HEK293T (cell line): ENCODE data around the gene ZNF70.
A peak's percentile ranks its signal among the peaks of the same experiment; 100 is the strongest.

ENCODE experiments used
- CTCF ChIA-PET: fragments of 350-600 bp; formaldehyde crosslinking; extraction: SDS; loops from one replicate; lab custom pipeline; 2021; ENCODE audit warnings: antibody characterized with exemption, inconsistent platforms; lab: Yijun Ruan, JAX
- POLR2A ChIA-PET: fragments of 350-600 bp; formaldehyde crosslinking; extraction: SDS; loops from one replicate; lab custom pipeline; 2020; ENCODE audit warnings: antibody characterized with exemption, inconsistent platforms; lab: Yijun Ruan, JAX
- DNase-seq: peaks from one replicate; pipeline ENCODE4 v3.0.0; 2012; ENCODE audit warnings: mixed read lengths; ENCODE audit errors: extremely low spot score
- ARNT ChIP-seq: fragments of 450-650 bp; IDR thresholded peaks from 2 replicates; pipeline ENCODE4 v1.6.1; 2017; ENCODE audit warnings: mild to moderate bottlenecking
- BHLHE40 ChIP-seq: fragments of 450-650 bp; IDR thresholded peaks from 2 replicates; pipeline ENCODE4 v1.6.1; 2016; ENCODE audit warnings: mild to moderate bottlenecking, moderate library complexity, borderline replicate concordance
- CTBP1 ChIP-seq: fragments of 450-650 bp; IDR thresholded peaks from 2 replicates; pipeline ENCODE4 v1.6.1; 2016; ENCODE audit warnings: borderline replicate concordance
- ELF4 ChIP-seq: fragments of 450-650 bp; IDR thresholded peaks from 2 replicates; pipeline ENCODE4 v1.6.1; 2017; ENCODE audit warnings: antibody characterized with exemption
- FOXA1 ChIP-seq: fragments of 450-650 bp; IDR thresholded peaks from 2 replicates; pipeline ENCODE4 v1.6.1; 2016; ENCODE audit warnings: mild to moderate bottlenecking
- FOXK2 ChIP-seq: fragments of 450-650 bp; IDR thresholded peaks from 2 replicates; pipeline ENCODE4 v1.6.1; 2016; ENCODE audit warnings: mild to moderate bottlenecking
- FOXM1 ChIP-seq: fragments of 450-650 bp; IDR thresholded peaks from 2 replicates; pipeline ENCODE4 v1.6.1; 2017; ENCODE audit warnings: mild to moderate bottlenecking, borderline replicate concordance
- HDGF ChIP-seq: fragments of 450-650 bp; IDR thresholded peaks from 2 replicates; pipeline ENCODE4 v1.6.1; 2017; ENCODE audit warnings: antibody characterized with exemption, borderline replicate concordance
- L3MBTL2 ChIP-seq: fragments of 450-650 bp; conservative IDR thresholded peaks from 2 replicates; pipeline ENCODE4 v1.6.1; 2016; ENCODE audit warnings: mild to moderate bottlenecking
- LEF1 ChIP-seq: fragments of 450-650 bp; IDR thresholded peaks from 2 replicates; pipeline ENCODE4 v1.6.1; 2017; ENCODE audit warnings: mild to moderate bottlenecking, borderline replicate concordance
- NFRKB ChIP-seq: fragments of 450-650 bp; IDR thresholded peaks from 2 replicates; pipeline ENCODE4 v1.6.1; 2016; ENCODE audit warnings: mild to moderate bottlenecking, moderate library complexity
- SP1 ChIP-seq: fragments of 450-650 bp; IDR thresholded peaks from 2 replicates; pipeline ENCODE4 v1.6.1; 2017
- SUZ12 ChIP-seq: fragments of 450-650 bp; IDR thresholded peaks from 2 replicates; pipeline ENCODE4 v1.6.1; 2016; ENCODE audit warnings: mild to moderate bottlenecking
- TARDBP ChIP-seq: fragments of 450-650 bp; IDR thresholded peaks from 2 replicates; pipeline ENCODE4 v1.6.1; 2016
- ZNF384 ChIP-seq: fragments of 450-650 bp; IDR thresholded peaks from 2 replicates; pipeline ENCODE4 v1.6.1; 2016
- TF ChIP-seq, protein P1 (sequence below): fragments of 450-650 bp; IDR thresholded peaks from 2 replicates; pipeline ENCODE4 v1.6.1; 2016

The ZNF70 gene

GRCh38 chr22:23752090-23752691 is 1.3 kb upstream of the ZNF70 start:
- TF ChIP-seq CTBP1, result no peak
- DNase-seq, result no peak
- POLR2A ChIA-PET, result interaction anchor here (1.3 to 3.3 kb wide), 4 partner anchors 8 to 105 kb away, joined by 6 to 19 read pairs (median 10); partner anchors contain the start of genes C22orf15, CHCHD10 and SLC2A11
- CTCF ChIA-PET, result no interaction called here

DNA sequence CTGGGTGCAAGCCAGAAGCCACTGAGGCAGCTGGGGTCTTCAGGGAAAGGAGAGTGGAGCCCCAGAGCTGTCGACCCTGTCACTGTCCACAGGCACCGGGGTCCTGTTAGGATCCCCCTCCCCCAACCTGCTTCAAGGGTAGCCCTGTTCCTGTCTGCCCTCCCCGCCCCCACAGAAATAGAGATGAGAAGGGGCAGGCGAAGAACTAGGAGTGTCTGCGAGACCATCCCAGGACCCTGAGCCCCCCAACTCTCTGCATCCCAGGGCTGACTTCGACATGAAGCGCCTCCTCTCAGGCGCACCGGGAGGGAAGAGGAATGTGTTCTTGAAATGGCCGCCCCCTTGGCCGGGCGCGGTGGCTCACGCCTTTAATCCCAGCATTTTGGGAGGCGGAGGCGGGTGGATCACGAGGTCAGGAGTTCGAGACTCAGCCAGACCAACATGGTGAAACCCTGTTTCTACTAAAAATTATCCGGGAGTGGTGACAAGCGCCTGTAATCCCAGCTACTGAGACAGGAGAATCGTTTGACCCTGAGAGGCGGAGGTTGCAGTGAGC is 607 bp upstream of the ZNF70 start:
- peak; percentile 48 for DNase-seq
- CTCF ChIA-PET, result no interaction called here
- POLR2A ChIA-PET, result interaction anchor here (0.9 to 3.3 kb wide), 8 partner anchors 8 to 35 kb away, joined by 3 to 19 read pairs (median 7); partner anchors contain the start of genes C22orf15 and CHCHD10
- peak; percentile 80 for TF ChIP-seq L3MBTL2
- no peak for TF ChIP-seq FOXK2
- no peak for TF ChIP-seq ARNT
- peak; percentile 61; the same call in 1 of the 2 replicates for TF ChIP-seq ZNF384
- no peak for TF ChIP-seq NFRKB
- no peak for TF ChIP-seq FOXM1
- TF ChIP-seq FOXA1, result no peak
- TF ChIP-seq TARDBP, result no peak
- no peak for TF ChIP-seq LEF1
- TF ChIP-seq SP1, result no peak
- TF ChIP-seq ELF4, result no peak
- no peak for TF ChIP-seq SUZ12
- no peak for TF ChIP-seq BHLHE40
- TF ChIP-seq HDGF, result no peak
- TF ChIP-seq CTBP1, result no peak

DNA sequence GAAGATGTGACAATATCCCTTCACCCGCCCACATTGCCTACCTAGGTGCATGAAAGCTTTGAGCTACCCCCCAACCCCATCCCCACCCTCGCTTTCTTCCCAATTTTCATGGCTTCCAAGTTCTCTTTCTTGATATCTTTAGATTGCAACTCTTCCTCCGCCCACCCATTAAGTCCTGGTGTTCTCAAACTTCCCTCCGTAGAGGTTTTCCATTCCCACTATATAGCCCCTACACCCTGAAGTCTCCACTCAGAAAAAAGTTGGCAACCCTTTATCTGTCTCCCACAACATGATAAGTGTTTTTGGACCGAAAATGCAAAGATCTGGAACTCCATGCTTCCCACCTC is 572 bp downstream of the ZNF70 start:
- CTCF ChIA-PET, result interaction anchor here (0.8 kb wide), 1 partner anchor 17 kb away, joined by 3 read pairs; the partner anchor contains the start of gene CHCHD10
- no peak for TF ChIP-seq FOXK2
- TF ChIP-seq, protein P1, sequence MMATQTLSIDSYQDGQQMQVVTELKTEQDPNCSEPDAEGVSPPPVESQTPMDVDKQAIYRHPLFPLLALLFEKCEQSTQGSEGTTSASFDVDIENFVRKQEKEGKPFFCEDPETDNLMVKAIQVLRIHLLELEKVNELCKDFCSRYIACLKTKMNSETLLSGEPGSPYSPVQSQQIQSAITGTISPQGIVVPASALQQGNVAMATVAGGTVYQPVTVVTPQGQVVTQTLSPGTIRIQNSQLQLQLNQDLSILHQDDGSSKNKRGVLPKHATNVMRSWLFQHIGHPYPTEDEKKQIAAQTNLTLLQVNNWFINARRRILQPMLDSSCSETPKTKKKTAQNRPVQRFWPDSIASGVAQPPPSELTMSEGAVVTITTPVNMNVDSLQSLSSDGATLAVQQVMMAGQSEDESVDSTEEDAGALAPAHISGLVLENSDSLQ, result no peak
- no peak for TF ChIP-seq FOXM1
- no peak for TF ChIP-seq ARNT
- no peak for TF ChIP-seq LEF1
- no peak for DNase-seq
- POLR2A ChIA-PET, result interaction anchor here (0.6 to 3.3 kb wide), 11 partner anchors 9 to 123 kb away, joined by 3 to 19 read pairs (median 6); partner anchors contain the start of genes C22orf15, CHCHD10 and SLC2A11

DNA sequence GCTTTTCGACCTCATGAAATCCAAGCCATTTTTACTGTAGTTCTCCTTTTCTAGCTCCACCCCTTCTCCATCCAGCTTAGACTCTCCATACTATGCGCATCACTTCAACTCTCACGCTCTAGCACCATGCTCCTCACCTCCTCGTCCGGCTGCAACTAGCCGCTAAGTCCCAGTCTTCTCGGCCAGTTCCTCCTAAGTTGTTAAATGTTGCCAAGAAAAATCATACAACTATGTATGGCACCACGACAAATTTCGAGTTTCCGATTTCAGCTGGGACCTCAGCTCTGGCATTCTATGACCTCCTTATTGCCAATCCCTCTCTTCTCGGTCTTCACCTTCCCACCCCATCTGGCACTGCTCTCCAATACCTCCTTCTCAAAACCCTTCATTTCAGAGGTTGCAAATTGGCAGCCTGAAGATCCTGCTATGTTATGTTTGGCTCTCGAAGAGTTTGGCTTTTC is 1.0 kb downstream of the ZNF70 start:
- CTCF ChIA-PET, result interaction anchor here (0.6 to 0.8 kb wide), 3 partner anchors 16 to 27 kb away, joined by 3 read pairs; partner anchors contain the start of gene CHCHD10
- POLR2A ChIA-PET, result interaction anchor here (1.4 to 3.3 kb wide), 6 partner anchors 12 to 122 kb away, joined by 3 to 19 read pairs (median 8); partner anchors contain the start of genes C22orf15, CHCHD10 and SLC2A11
- no peak for DNase-seq
- TF ChIP-seq ZNF384, result no peak
- TF ChIP-seq L3MBTL2, result no peak
- no peak for TF ChIP-seq SUZ12
- no peak for TF ChIP-seq NFRKB
- TF ChIP-seq, protein P1, result no peak
- TF ChIP-seq ARNT, result no peak
- no peak for TF ChIP-seq BHLHE40
- TF ChIP-seq TARDBP, result no peak
- TF ChIP-seq LEF1, result no peak
- no peak for TF ChIP-seq SP1
- TF ChIP-seq FOXM1, result no peak
- no peak for TF ChIP-seq CTBP1

GRCh38 chr22:23745791-23746190 is 5.1 kb downstream of the ZNF70 start:
- no peak for TF ChIP-seq FOXA1
- TF ChIP-seq, protein P1, result no peak
- TF ChIP-seq NFRKB, result no peak
- no peak for TF ChIP-seq SP1
- TF ChIP-seq ARNT, result no peak
- no peak for TF ChIP-seq SUZ12
- no peak for TF ChIP-seq FOXK2
- no peak for TF ChIP-seq TARDBP
- TF ChIP-seq CTBP1, result no peak
- no peak for TF ChIP-seq ELF4
- no peak for TF ChIP-seq BHLHE40
- TF ChIP-seq ZNF384, result no peak
- TF ChIP-seq HDGF, result no peak
- no peak for TF ChIP-seq FOXM1
- no peak for TF ChIP-seq LEF1
- no peak for TF ChIP-seq L3MBTL2
- CTCF ChIA-PET, result interaction anchor here (0.6 kb wide), 1 partner anchor 671 kb away, joined by 3 read pairs; no protein-coding TSS in a partner anchor
- DNase-seq, result no peak
- POLR2A ChIA-PET, result interaction anchor here (2.8 kb wide), 1 partner anchor 112 kb away, joined by 13 read pairs; the partner anchor contains the start of gene SLC2A11

- POLR2A ChIA-PET, result interaction anchor here (2.8 kb wide), 1 partner anchor 113 kb away, joined by 13 read pairs; the partner anchor contains the start of gene SLC2A11
- CTCF ChIA-PET, result no interaction called here
Observed at GRCh38 chr22:23744485-23744884, 6.4 kb downstream of the ZNF70 start.

More at GRCh38 chr22:23744485-23744884, 6.4 kb downstream of the ZNF70 start:
- no peak for TF ChIP-seq HDGF
- no peak for TF ChIP-seq FOXK2
- DNase-seq, result no peak
